Muscle layer of duodenum (tissue), 2 donors: ENCODE results near the gene CTBS.
"Not testable (repeated sequence)": the region's sequence is repeated elsewhere in the genome, so short reads cannot be mapped to it uniquely, and the experiment has no call there.

Experiments
- H3K27ac ChIP-seq: one replicate; pipeline ENCODE4 v1.7.0; 2013; ENCODE audit warnings: mild to moderate bottlenecking, low read length
- H3K27me3 ChIP-seq: one replicate; pipeline ENCODE4 v1.7.0; 2013; ENCODE audit warnings: low read depth, mild to moderate bottlenecking, control low read depth, low read length
- H3K36me3 ChIP-seq, 2 donors: one replicate each; pipeline ENCODE4 v1.7.0; 2013; ENCODE audit warnings: low read length in 2 of 2, control low read depth in 1 of 2, mild to moderate bottlenecking in 1 of 2; ENCODE audit not compliant: insufficient read depth in 2 of 2, control insufficient read depth in 1 of 2
- H3K4me1 ChIP-seq, 2 donors: one replicate each; pipeline ENCODE4 v1.7.0; 2013; ENCODE audit warnings: low read length in 2 of 2, mild to moderate bottlenecking in 2 of 2, control low read depth in 1 of 2, moderate library complexity in 1 of 2; ENCODE audit not compliant: insufficient read depth in 2 of 2, control insufficient read depth in 1 of 2
- H3K4me3 ChIP-seq, 2 donors: one replicate each; pipeline ENCODE4 v1.7.0; 2013; ENCODE audit warnings: low read length in 2 of 2, low read depth in 1 of 2, mild to moderate bottlenecking in 1 of 2
- H3K9me3 ChIP-seq, 2 donors: one replicate each; pipeline ENCODE4 v1.7.0; 2013; ENCODE audit warnings: low read length in 2 of 2, control low read depth in 1 of 2, mild to moderate bottlenecking in 1 of 2; ENCODE audit not compliant: control insufficient read depth in 1 of 2
- donor health status: healthy.

Gene CTBS

GRCh38 chr1:84605157-84605556 lies 30.9 kb upstream of the CTBS start:
- no peak overlapping the region for H3K4me3 ChIP-seq
- peaks cover 0 to 4% of the 10 kb centered on the region in 2 donors for H3K36me3 ChIP-seq
- H3K27me3 ChIP-seq, result no peaks in the 10 kb centered on the region
- H3K9me3 ChIP-seq, result peaks cover 4 to 8% of the 10 kb centered on the region in 2 donors
- H3K4me1 ChIP-seq, result peaks cover 0 to 7% of the 10 kb centered on the region in 2 donors
- H3K27ac ChIP-seq, result no peak overlapping the region

- H3K27ac ChIP-seq, result peak overlapping the region; percentile 65
- peaks cover 4 to 8% of the 10 kb centered on the region in 2 donors for H3K9me3 ChIP-seq
- H3K4me3 ChIP-seq, result peak overlapping the region; percentile 18 to 42
- H3K27me3 ChIP-seq, result no peaks in the 10 kb centered on the region
- peaks cover 0 to 7% of the 10 kb centered on the region in 2 donors for H3K4me1 ChIP-seq
- peaks cover 0 to 4% of the 10 kb centered on the region in 2 donors for H3K36me3 ChIP-seq
Measured at GRCh38 chr1:84603941-84604830, 29.9 kb upstream of the CTBS start.

- H3K27me3 ChIP-seq, result no peaks in the 10 kb centered on the region
- H3K4me3 ChIP-seq, result no peak overlapping the region
- H3K36me3 ChIP-seq, result peaks cover 0 to 4% of the 10 kb centered on the region in 2 donors
- H3K4me1 ChIP-seq, result peaks cover 5 to 7% of the 10 kb centered on the region in 2 donors
- peak overlapping the region; percentile 65 for H3K27ac ChIP-seq
- H3K9me3 ChIP-seq, result peaks cover 4 to 8% of the 10 kb centered on the region in 2 donors
Measured at GRCh38 chr1:84603223-84603622, 29.0 kb upstream of the CTBS start.

GRCh38 chr1:84600796-84601195 lies 26.6 kb upstream of the CTBS start:
- Histone ChIP-seq H3K4me3 (no peak overlapping the region), H3K27me3 (no peaks in the 10 kb centered on the region), H3K36me3 (peaks cover 0 to 4% of the 10 kb centered on the region in 2 donors), H3K9me3 (peaks cover 0 to 8% of the 10 kb centered on the region in 2 donors), H3K4me1 (peaks cover 5 to 7% of the 10 kb centered on the region in 2 donors), H3K27ac (no peak overlapping the region)

- Histone ChIP-seq H3K4me3 (no peak overlapping the region), H3K27ac (no peak overlapping the region)
Measured at GRCh38 chr1:84598846-84599741, 24.9 kb upstream of the CTBS start.

GRCh38 chr1:84598418-84598817 lies 24.2 kb upstream of the CTBS start:
- Histone ChIP-seq H3K4me1 (peaks cover 5% of the 10 kb centered on the region in 2 donors), H3K27ac (no peak overlapping the region)

More at GRCh38 chr1:84598846-84599741, 24.9 kb upstream of the CTBS start:
- peaks cover 5 to 7% of the 10 kb centered on the region in 2 donors for H3K4me1 ChIP-seq
- no peaks in the 10 kb centered on the region for H3K9me3 ChIP-seq
- no peaks in the 10 kb centered on the region for H3K27me3 ChIP-seq
- H3K36me3 ChIP-seq, result peaks cover 0 to 4% of the 10 kb centered on the region in 2 donors

GRCh38 chr1:84597011-84597410 lies 22.8 kb upstream of the CTBS start:
- Histone ChIP-seq H3K36me3 (no peaks in the 10 kb centered on the region), H3K4me1 (peaks cover 0 to 5% of the 10 kb centered on the region in 2 donors), H3K4me3 (no peak overlapping the region), H3K27me3 (no peaks in the 10 kb centered on the region), H3K9me3 (no peaks in the 10 kb centered on the region), H3K27ac (no peak overlapping the region)

More at GRCh38 chr1:84598418-84598817, 24.2 kb upstream of the CTBS start:
- H3K36me3 ChIP-seq, result peaks cover 0 to under 1% of the 10 kb centered on the region in 2 donors
- H3K4me3 ChIP-seq, result no peak overlapping the region
- no peaks in the 10 kb centered on the region for H3K27me3 ChIP-seq
- no peaks in the 10 kb centered on the region for H3K9me3 ChIP-seq

- H3K36me3 ChIP-seq, H3K27me3 ChIP-seq, H3K4me1 ChIP-seq, H3K4me3 ChIP-seq, H3K9me3 ChIP-seq, H3K27ac ChIP-seq: not testable (repeated sequence)
Measured at GRCh38 chr1:84594959-84595358, 20.7 kb upstream of the CTBS start.

- Histone ChIP-seq H3K27ac (no peak overlapping the region), H3K36me3 (no peaks in the 10 kb centered on the region), H3K4me3 (no peak overlapping the region), H3K27me3 (no peaks in the 10 kb centered on the region), H3K9me3 (no peaks in the 10 kb centered on the region), H3K4me1 (no peaks in the 10 kb centered on the region)
Measured at GRCh38 chr1:84587099-84587498, 12.9 kb upstream of the CTBS start.

GRCh38 chr1:84585803-84586202 lies 11.6 kb upstream of the CTBS start:
- no peaks in the 10 kb centered on the region for H3K36me3 ChIP-seq
- no peak overlapping the region for H3K4me3 ChIP-seq
- no peak overlapping the region for H3K27ac ChIP-seq
- no peaks in the 10 kb centered on the region for H3K9me3 ChIP-seq
- H3K4me1 ChIP-seq, result no peaks in the 10 kb centered on the region
- no peaks in the 10 kb centered on the region for H3K27me3 ChIP-seq

GRCh38 chr1:84584126-84584525 lies 9.9 kb upstream of the CTBS start:
- no peaks in the 10 kb centered on the region for H3K36me3 ChIP-seq
- no peaks in the 10 kb centered on the region for H3K4me1 ChIP-seq
- H3K9me3 ChIP-seq, result no peaks in the 10 kb centered on the region
- no peak overlapping the region for H3K4me3 ChIP-seq
- no peaks in the 10 kb centered on the region for H3K27me3 ChIP-seq
- H3K27ac ChIP-seq, result no peak overlapping the region
